ENCODE results near the gene AHSP. TPM values are rescaled to one million over a fixed set of nuclear protein-coding genes. Genes with fewer than 3 reads are reported as not detected.
"Not testable (repeated sequence)": the region's sequence is repeated elsewhere in the genome, so short reads cannot be mapped to it uniquely, and the experiment has no call there.

AHSP gene
- not detected for polyA plus RNA-seq (2012; ENCODE audit: insufficient read depth, insufficient read length, low read depth)

- H3K4me3 ChIP-seq (ENCODE audit: low read depth, low read length): no peak within 1 kb of the TSS
- H3K4me1 ChIP-seq: no peaks in the 10 kb centered on the region
- H3K36me3 ChIP-seq: no peaks in the 10 kb centered on the region
- H3K9me3 ChIP-seq: no peaks in the 10 kb centered on the region; the same call in 1 of the 2 replicates
- no peak for TF ChIP-seq CTCF (IDR thresholded peaks at IDR 0.05; ENCODE audit: low read depth, low read length)
- peaks cover 52% of the 10 kb centered on the region for H3K27me3 ChIP-seq
- no peak for DNase-seq
Measured at GRCh38 chr16:31527734-31528274, at the start of gene AHSP. Gene AHSP (plus strand): TSS chr16:31527900. CDS start chr16:31528140, 240 bp downstream.

- no peaks in the 10 kb centered on the region for H3K36me3 ChIP-seq
- no peaks in the 10 kb centered on the region for H3K27me3 ChIP-seq
- no peak overlapping the region for H3K4me3 ChIP-seq (ENCODE audit: low read depth, low read length)
Measured at GRCh38 chr16:31478956-31479355, 48.7 kb upstream of the AHSP start.

GRCh38 chr16:31479751-31480150 is 47.9 kb upstream of the AHSP start:
- Histone ChIP-seq H3K36me3 (no peaks in the 10 kb centered on the region), H3K4me1 (no peaks in the 10 kb centered on the region), H3K4me3 (ENCODE audit: low read depth, low read length) (no peak overlapping the region), H3K27me3 (no peaks in the 10 kb centered on the region), H3K9me3 (no peaks in the 10 kb centered on the region)
- no peak for TF ChIP-seq CTCF (IDR thresholded peaks at IDR 0.05; ENCODE audit: low read depth, low read length)
- DNase-seq: no peak

More at GRCh38 chr16:31478956-31479355, 48.7 kb upstream of the AHSP start:
- no peak for TF ChIP-seq CTCF (IDR thresholded peaks at IDR 0.05; ENCODE audit: low read depth, low read length)
- DNase-seq: no peak
- Histone ChIP-seq H3K4me1 (no peaks in the 10 kb centered on the region), H3K9me3 (no peaks in the 10 kb centered on the region)

GRCh38 chr16:31480851-31481536 is 46.7 kb upstream of the AHSP start:
- no peak for TF ChIP-seq CTCF (IDR thresholded peaks at IDR 0.05; ENCODE audit: low read depth, low read length)
- Histone ChIP-seq H3K27me3 (no peaks in the 10 kb centered on the region), H3K4me3 (ENCODE audit: low read depth, low read length) (no peak overlapping the region), H3K9me3 (no peaks in the 10 kb centered on the region), H3K36me3 (no peaks in the 10 kb centered on the region), H3K4me1 (no peaks in the 10 kb centered on the region)
- no peak for DNase-seq

DNA sequence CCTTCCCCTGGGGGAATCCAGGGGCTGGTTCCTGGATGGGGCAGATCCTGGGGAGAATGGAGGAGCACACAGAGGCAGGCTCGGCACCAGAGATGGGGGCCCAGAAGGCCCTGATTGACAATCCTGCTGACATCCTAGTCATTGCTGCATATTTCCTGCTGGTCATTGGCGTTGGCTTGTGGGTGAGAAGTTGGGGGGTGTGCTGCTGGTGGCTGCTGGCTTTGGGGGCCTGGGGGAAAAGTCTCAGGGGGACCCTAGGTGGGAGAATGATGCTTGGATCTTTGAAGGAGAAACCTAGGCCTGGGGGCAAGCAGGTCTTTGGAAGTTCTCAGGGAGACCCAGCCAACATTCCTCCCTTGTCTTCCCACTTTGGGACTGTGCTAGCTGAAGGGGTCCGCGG is 44.6 kb upstream of the AHSP start, which contains the start of gene SLC5A2:
SLC5A2 (plus strand) TSS at position 43 of the 400 bp plus-strand sequence; CDS start at position 57, 14 bp downstream.
- DNase-seq: no peak
- Histone ChIP-seq H3K36me3 (no peaks in the 10 kb centered on the region), H3K4me1 (no peaks in the 10 kb centered on the region), H3K4me3 (ENCODE audit: low read depth, low read length) (no peak within 1 kb of the TSS), H3K27me3 (peaks cover 9% of the 10 kb centered on the region), H3K9me3 (no peaks in the 10 kb centered on the region)
- TF ChIP-seq CTCF (IDR thresholded peaks at IDR 0.05; ENCODE audit: low read depth, low read length): no peak

DNA sequence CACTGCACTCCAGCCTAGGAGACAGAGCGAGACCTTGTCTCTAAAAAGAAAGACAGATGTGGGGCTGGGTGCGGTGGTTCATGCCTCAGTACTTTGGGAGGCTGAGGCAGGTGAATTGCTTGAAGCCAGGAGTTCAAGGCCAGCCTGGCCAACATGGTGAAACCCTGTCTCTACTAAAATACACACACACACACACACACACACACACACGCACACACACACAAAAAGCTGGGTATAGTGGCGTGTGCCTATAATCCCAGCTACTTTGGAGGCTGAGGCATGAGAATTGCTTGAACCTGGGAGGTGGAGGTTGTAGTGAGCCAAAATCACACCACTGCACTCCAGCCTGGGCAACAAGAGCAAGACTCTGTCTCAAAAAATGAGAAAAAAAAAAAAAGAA is 43.7 kb upstream of the AHSP start:
- not testable (repeated sequence) for H3K4me3 ChIP-seq (ENCODE audit: low read depth, low read length); DNase-seq; H3K9me3 ChIP-seq; H3K36me3 ChIP-seq; H3K4me1 ChIP-seq
- H3K27me3 ChIP-seq: peaks cover 14% of the 10 kb centered on the region
